HAP-1 (cell line): ENCODE results near the gene PKD1.

Experiments used
- DNase-seq, 2 experiments: peaks; one replicate each; pipeline ENCODE4 v3.0.0-alpha.2; 2016 to 2020; ENCODE audit warnings: low spot score in 2 of 2
- H3K27me3 ChIP-seq: fragments of 250-450 bp; sonication (Bioruptor Pico); 2 replicates; pipeline ENCODE4 v1.5.1; 2020; ENCODE audit warnings: low read depth, mild to moderate bottlenecking, moderate library complexity
- H3K36me3 ChIP-seq: fragments of 250-450 bp; sonication (Bioruptor Pico); replicated peaks from 2 replicates; pipeline ENCODE4 v1.5.1; 2020; ENCODE audit warnings: mild to moderate bottlenecking
- H3K4me1 ChIP-seq: fragments of 250-450 bp; sonication (Bioruptor Pico); 2 replicates; pipeline ENCODE4 v1.5.1; 2020; ENCODE audit warnings: mild to moderate bottlenecking
- H3K4me3 ChIP-seq: fragments of 250-450 bp; sonication (Bioruptor Pico); 2 replicates; pipeline ENCODE4 v1.5.1; 2020; ENCODE audit warnings: mild to moderate bottlenecking, moderate library complexity
- H3K9me3 ChIP-seq: fragments of 250-450 bp; sonication (Bioruptor Pico); 2 replicates; pipeline ENCODE4 v1.5.1; 2020; ENCODE audit warnings: mild to moderate bottlenecking, moderate library complexity
- in situ Hi-C: fragments of 300-500 bp; cut with MboI; formaldehyde crosslinking; loops from 3 replicates; pipeline ENCODE4 v1.14.3; 2020; ENCODE audit warnings: low sequenced_read_pairs, inconsistent platforms, mixed read lengths

Gene PKD1

GRCh38 chr16:2092256-2092620, 43.5 kb downstream of the PKD1 start:
- Histone ChIP-seq H3K27me3 (no peaks in the 10 kb centered on the region), H3K4me1 (no peaks in the 10 kb centered on the region), H3K4me3 (no peak overlapping the region), H3K36me3 (peaks cover 40% of the 10 kb centered on the region), H3K9me3 (no peaks in the 10 kb centered on the region)
- in situ Hi-C loops = no loop called here
- DNase-seq = no peak

- Histone ChIP-seq H3K9me3 (no peaks in the 10 kb centered on the region), H3K4me3 (no peak overlapping the region), H3K27me3 (no peaks in the 10 kb centered on the region), H3K36me3 (peaks cover 43% of the 10 kb centered on the region), H3K4me1 (no peaks in the 10 kb centered on the region)
- in situ Hi-C loops = no loop called here
- no peak for DNase-seq
Observed at GRCh38 chr16:2091547-2092255, 44.0 kb downstream of the PKD1 start.

- peaks cover 44% of the 10 kb centered on the region for H3K36me3 ChIP-seq
- in situ Hi-C loops = no loop called here
Observed at GRCh38 chr16:2090777-2091546, 44.7 kb downstream of the PKD1 start.

GRCh38 chr16:2090481-2090776, 45.3 kb downstream of the PKD1 start:
- Histone ChIP-seq H3K4me1 (no peaks in the 10 kb centered on the region), H3K27me3 (no peaks in the 10 kb centered on the region), H3K36me3 (peaks cover 42% of the 10 kb centered on the region), H3K4me3 (no peak overlapping the region), H3K9me3 (no peaks in the 10 kb centered on the region)
- no peak for DNase-seq
- in situ Hi-C loops = no loop called here

More at GRCh38 chr16:2090777-2091546, 44.7 kb downstream of the PKD1 start:
- Histone ChIP-seq H3K4me1 (no peaks in the 10 kb centered on the region), H3K4me3 (no peak overlapping the region), H3K9me3 (no peaks in the 10 kb centered on the region), H3K27me3 (no peaks in the 10 kb centered on the region)
- no peak for DNase-seq

GRCh38 chr16:2089706-2090480, 45.8 kb downstream of the PKD1 start:
- no peak for DNase-seq
- in situ Hi-C loops = no loop called here
- peaks cover 46% of the 10 kb centered on the region for H3K36me3 ChIP-seq

GRCh38 chr16:2088759-2089358, 46.8 kb downstream of the PKD1 start:
- DNase-seq = no peak
- no peaks in the 10 kb centered on the region for H3K4me1 ChIP-seq
- in situ Hi-C loops = no loop called here

More at GRCh38 chr16:2089706-2090480, 45.8 kb downstream of the PKD1 start:
- no peaks in the 10 kb centered on the region for H3K27me3 ChIP-seq
- H3K4me1 ChIP-seq = no peaks in the 10 kb centered on the region
- no peaks in the 10 kb centered on the region for H3K9me3 ChIP-seq
- no peak overlapping the region for H3K4me3 ChIP-seq

GRCh38 chr16:2087748-2088631, 47.7 kb downstream of the PKD1 start:
- no peaks in the 10 kb centered on the region for H3K27me3 ChIP-seq
- H3K9me3 ChIP-seq = no peaks in the 10 kb centered on the region
- H3K4me3 ChIP-seq = no peak overlapping the region
- in situ Hi-C loops = no loop called here
- DNase-seq = no peak
- no peaks in the 10 kb centered on the region for H3K4me1 ChIP-seq
- H3K36me3 ChIP-seq = peaks cover 48% of the 10 kb centered on the region

More at GRCh38 chr16:2088759-2089358, 46.8 kb downstream of the PKD1 start:
- Histone ChIP-seq H3K27me3 (no peaks in the 10 kb centered on the region), H3K4me3 (no peak overlapping the region), H3K36me3 (peaks cover 48% of the 10 kb centered on the region), H3K9me3 (no peaks in the 10 kb centered on the region)

- Histone ChIP-seq H3K4me3 (no peak overlapping the region), H3K4me1 (no peaks in the 10 kb centered on the region), H3K27me3 (no peaks in the 10 kb centered on the region), H3K36me3 (peaks cover 41% of the 10 kb centered on the region), H3K9me3 (no peaks in the 10 kb centered on the region)
- DNase-seq = no peak
- in situ Hi-C loops = no loop called here
Observed at GRCh38 chr16:2086812-2087747, 48.6 kb downstream of the PKD1 start.

GRCh38 chr16:2086106-2086742, 49.5 kb downstream of the PKD1 start:
- peaks cover 41% of the 10 kb centered on the region for H3K36me3 ChIP-seq
- in situ Hi-C loops = no loop called here
- no peaks in the 10 kb centered on the region for H3K4me1 ChIP-seq
- DNase-seq = no peak
- H3K4me3 ChIP-seq = no peak overlapping the region
- no peaks in the 10 kb centered on the region for H3K27me3 ChIP-seq
- no peaks in the 10 kb centered on the region for H3K9me3 ChIP-seq

- DNase-seq = no peak
- H3K27me3 ChIP-seq = no peaks in the 10 kb centered on the region
- H3K9me3 ChIP-seq = no peaks in the 10 kb centered on the region
- in situ Hi-C loops = no loop called here
- peaks cover 41% of the 10 kb centered on the region for H3K36me3 ChIP-seq
- H3K4me3 ChIP-seq = no peak overlapping the region
- H3K4me1 ChIP-seq = no peaks in the 10 kb centered on the region
Observed at GRCh38 chr16:2085669-2086068, 50.0 kb downstream of the PKD1 start.

- H3K4me3 ChIP-seq = no peak overlapping the region
- in situ Hi-C loops = no loop called here
- no peak for DNase-seq
- H3K27me3 ChIP-seq = no peaks in the 10 kb centered on the region
- peaks cover 35% of the 10 kb centered on the region for H3K36me3 ChIP-seq
- H3K4me1 ChIP-seq = no peaks in the 10 kb centered on the region
- no peaks in the 10 kb centered on the region for H3K9me3 ChIP-seq
Observed at GRCh38 chr16:2084895-2085625, 50.6 kb downstream of the PKD1 start.
